HepG2 (cell line): ENCODE data around the gene HOXD12.

Experiments
- HDAC6 ChIP-seq: fragments of 200-600 bp; sonication (generic); IDR thresholded peaks from 2 replicates; pipeline ENCODE4 v1.7.0; 2017; ENCODE audit warnings: mild to moderate bottlenecking, antibody characterized with exemption, low read length, low read depth
- MBD4 ChIP-seq: IDR thresholded peaks from 2 replicates; pipeline ENCODE4 v1.6.1; 2012; ENCODE audit warnings: low read length, inconsistent platforms, borderline replicate concordance
- PRDM10 ChIP-seq: sonication (generic); formaldehyde crosslinking; IDR thresholded peaks from 2 replicates; pipeline ENCODE4 v1.4.0; 2020; ENCODE audit warnings: low read depth, missing genetic modification reagents
- SOX13 ChIP-seq, 3 experiments: fragments of 450-650 bp in 1 of 3; sonication (generic) in 1 of 3; formaldehyde crosslinking in 1 of 3; IDR thresholded peaks in 2 of 3; conservative IDR thresholded peaks in 1 of 3; 2 replicates each; pipeline versions ENCODE4 v1.5.0 to v1.6.1; 2016 to 2020; ENCODE audit warnings: antibody characterized with exemption in 1 of 3, mild to moderate bottlenecking in 1 of 3, missing compliant biosample characterization in 1 of 3, missing genetic modification reagents in 1 of 3, moderate library complexity in 1 of 3
- ZNF274 ChIP-seq: sonication (generic); formaldehyde crosslinking; IDR thresholded peaks from 2 replicates; pipeline ENCODE4 v1.5.1; 2020; ENCODE audit warnings: mild to moderate bottlenecking, missing genetic modification reagents

DNA sequence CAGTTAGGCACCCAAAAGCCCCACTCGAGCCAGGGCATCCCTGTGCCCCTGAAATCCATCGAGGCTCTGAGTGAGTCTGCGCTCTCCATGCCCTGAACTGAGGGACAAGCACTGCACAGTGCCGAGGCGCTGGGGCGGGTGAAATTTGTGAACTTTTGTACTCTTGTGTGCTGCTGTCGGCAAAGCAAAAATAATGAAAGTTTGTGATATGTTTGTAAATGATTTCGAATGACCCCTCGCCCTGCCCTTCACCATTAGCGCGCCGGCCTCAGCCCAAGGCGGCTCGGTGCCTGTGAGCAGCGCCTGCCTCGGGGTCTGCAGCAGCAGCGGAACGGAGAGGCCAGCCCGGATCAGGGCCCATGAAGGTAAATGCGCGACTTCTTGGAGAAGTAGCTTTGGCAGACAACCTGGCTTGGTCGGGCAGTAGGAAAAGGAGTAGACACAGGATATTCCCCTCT is 49.9 kb downstream of the HOXD12 start:
- TF ChIP-seq HDAC6 = no peak
- TF ChIP-seq PRDM10 (CRISPR knock-in tag) = no peak
- TF ChIP-seq ZNF274 (CRISPR knock-in tag) = no peak
- no peak for TF ChIP-seq SOX13 (IDR thresholded peaks at IDR 0.05)
- TF ChIP-seq SOX13 (CRISPR knock-in tag; conservative IDR thresholded peaks at IDR 0.05 in 1 of 2, IDR thresholded peaks at IDR 0.05 in 1 of 2) = no peak
- no peak for TF ChIP-seq MBD4
